ENCODE measurements around the gene RER1.

RER1 gene

GRCh38 chr1:2419416-2419815 lies 27.8 kb downstream of the RER1 start:
- no peak for TF ChIP-seq GATA2 (IDR thresholded peaks at IDR 0.05; ENCODE audit: low read depth, low read length)
- TF ChIP-seq GATA3 (IDR thresholded peaks at IDR 0.05; ENCODE audit: low read depth, low read length): no peak

- TF ChIP-seq GATA2 (IDR thresholded peaks at IDR 0.05; ENCODE audit: low read depth, low read length) (no peak), GATA3 (IDR thresholded peaks at IDR 0.05; ENCODE audit: low read depth, low read length) (no peak)
Measured at GRCh38 chr1:2422523-2422922, 30.9 kb downstream of the RER1 start.

DNA sequence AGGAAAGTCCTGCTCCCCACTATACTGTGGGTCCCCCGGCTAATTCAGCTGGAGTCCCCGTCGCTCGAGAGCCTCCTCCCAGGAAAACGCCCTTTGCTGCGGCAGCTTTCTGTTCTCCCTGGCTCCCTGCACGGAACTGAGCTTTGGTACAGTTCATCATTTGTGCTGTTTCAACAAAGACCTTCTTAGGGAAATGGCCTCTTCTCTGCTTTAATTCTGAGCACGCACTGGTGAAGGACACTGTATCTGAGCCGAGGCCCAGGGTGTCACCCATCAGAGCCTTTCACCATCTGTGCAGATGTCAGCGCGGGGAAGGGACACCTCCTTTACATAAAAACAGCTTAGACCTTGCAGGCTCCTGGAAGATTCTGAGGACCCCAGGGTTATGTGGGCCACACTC lies 34.3 kb downstream of the RER1 start:
- TF ChIP-seq GATA3 (IDR thresholded peaks at IDR 0.05; ENCODE audit: low read depth, low read length) (no peak), GATA2 (IDR thresholded peaks at IDR 0.05; ENCODE audit: low read depth, low read length) (no peak)

DNA sequence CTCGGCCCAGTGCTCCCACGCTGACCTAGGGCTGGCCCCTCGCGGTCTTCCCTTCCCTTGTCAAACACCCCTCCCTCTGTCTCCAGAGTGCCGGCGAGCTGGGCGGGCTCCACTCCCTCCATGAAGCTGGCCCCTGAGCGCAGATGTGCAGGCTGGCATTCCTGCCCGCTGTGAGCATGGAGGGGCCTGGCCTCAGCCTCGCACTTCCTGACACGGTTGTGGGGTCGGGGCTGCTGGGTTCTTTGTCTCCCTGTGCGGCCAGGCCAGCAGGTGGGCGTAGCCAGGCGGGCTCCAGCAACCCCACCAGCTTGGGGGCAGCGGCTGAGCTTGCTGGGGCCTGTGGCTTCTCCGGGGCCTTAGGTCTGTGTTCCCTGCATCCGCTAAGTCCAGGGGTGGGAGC lies 34.9 kb downstream of the RER1 start:
- TF ChIP-seq GATA3 (IDR thresholded peaks at IDR 0.05; ENCODE audit: low read depth, low read length): no peak
- TF ChIP-seq GATA2 (IDR thresholded peaks at IDR 0.05; ENCODE audit: low read depth, low read length): no peak

- no peak for TF ChIP-seq GATA3 (IDR thresholded peaks at IDR 0.05; ENCODE audit: low read depth, low read length)
- TF ChIP-seq GATA2 (IDR thresholded peaks at IDR 0.05; ENCODE audit: low read depth, low read length): no peak
Measured at GRCh38 chr1:2427051-2427450, 35.4 kb downstream of the RER1 start.

- TF ChIP-seq GATA2 (IDR thresholded peaks at IDR 0.05; ENCODE audit: low read depth, low read length) (no peak), GATA3 (IDR thresholded peaks at IDR 0.05; ENCODE audit: low read depth, low read length) (no peak)
Measured at GRCh38 chr1:2427976-2428375, 36.3 kb downstream of the RER1 start.

- TF ChIP-seq GATA3 (IDR thresholded peaks at IDR 0.05; ENCODE audit: low read depth, low read length): no peak
- TF ChIP-seq GATA2 (IDR thresholded peaks at IDR 0.05; ENCODE audit: low read depth, low read length): no peak
Measured at GRCh38 chr1:2428490-2428889, 36.8 kb downstream of the RER1 start.

DNA sequence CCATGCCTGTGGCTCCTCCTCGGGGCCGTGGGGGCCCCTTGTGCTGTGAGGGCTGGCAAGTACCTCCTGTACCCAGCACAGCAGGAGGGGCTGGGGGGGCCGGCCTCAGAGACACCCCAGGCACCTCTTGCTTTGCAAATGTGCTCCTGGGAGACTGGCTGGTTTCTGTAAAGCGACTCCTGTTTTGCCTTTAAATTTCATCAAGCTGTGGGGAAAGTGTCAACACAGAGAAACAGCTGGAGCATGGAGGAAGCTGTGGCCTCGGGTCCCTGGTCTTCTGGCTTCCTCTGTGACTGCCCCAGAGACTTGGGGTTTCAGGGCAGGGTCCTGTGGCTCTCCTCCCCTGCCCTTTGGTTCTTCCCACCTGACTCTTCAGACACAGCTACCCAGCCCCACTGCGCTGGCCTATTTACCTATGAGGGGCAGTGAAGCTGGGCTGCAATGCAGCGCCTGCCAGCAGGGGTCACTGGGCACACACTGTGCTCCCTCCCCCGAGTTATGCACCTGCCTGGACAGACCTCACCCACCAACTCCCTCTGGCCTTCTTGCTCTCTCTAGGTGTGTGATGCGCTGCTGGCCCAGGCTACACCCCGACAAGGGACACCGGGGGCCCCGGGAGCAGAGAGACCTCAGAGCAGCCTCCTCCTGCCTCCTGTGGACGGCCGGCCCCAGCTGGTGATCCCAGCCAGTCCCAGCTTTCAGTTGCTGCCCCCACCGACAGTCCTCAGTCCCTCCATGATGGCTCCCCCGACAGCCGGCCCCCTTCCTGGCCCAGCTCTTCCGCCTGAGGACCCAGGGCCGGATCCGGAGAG lies 38.3 kb downstream of the RER1 start:
- TF ChIP-seq GATA2 (IDR thresholded peaks at IDR 0.05; ENCODE audit: low read depth, low read length) (no peak), GATA3 (IDR thresholded peaks at IDR 0.05; ENCODE audit: low read depth, low read length) (no peak)

GRCh38 chr1:2430592-2430973 lies 38.9 kb downstream of the RER1 start:
- TF ChIP-seq GATA3 (IDR thresholded peaks at IDR 0.05; ENCODE audit: low read depth, low read length): no peak
- TF ChIP-seq GATA2 (IDR thresholded peaks at IDR 0.05; ENCODE audit: low read depth, low read length): no peak

- TF ChIP-seq GATA2 (IDR thresholded peaks at IDR 0.05; ENCODE audit: low read depth, low read length) (no peak), GATA3 (IDR thresholded peaks at IDR 0.05; ENCODE audit: low read depth, low read length) (no peak)
Measured at GRCh38 chr1:2431103-2431502, 39.5 kb downstream of the RER1 start.

DNA sequence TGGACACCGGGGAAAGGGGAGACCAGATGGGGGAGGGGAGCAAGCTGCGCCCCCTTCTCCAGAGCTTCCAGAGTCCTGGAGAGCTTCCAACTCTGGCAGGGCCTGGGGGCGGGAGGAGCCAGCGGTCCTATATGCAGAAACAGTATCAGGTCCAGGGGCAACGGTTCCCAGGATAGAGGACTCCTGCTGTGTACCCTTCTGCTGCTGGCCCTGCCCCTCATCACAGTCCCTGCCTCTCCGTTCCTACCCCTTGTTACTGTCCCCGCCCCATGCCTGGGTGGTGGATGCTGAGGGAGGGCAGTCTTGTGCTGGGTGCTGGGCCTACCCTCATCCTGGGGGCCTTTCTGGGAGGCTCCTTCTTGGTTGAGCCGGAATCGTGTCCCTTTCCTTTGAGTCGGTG lies 39.9 kb downstream of the RER1 start:
- TF ChIP-seq GATA3 (IDR thresholded peaks at IDR 0.05; ENCODE audit: low read depth, low read length): no peak
- TF ChIP-seq GATA2 (IDR thresholded peaks at IDR 0.05; ENCODE audit: low read depth, low read length): no peak

GRCh38 chr1:2432441-2432844 lies 40.8 kb downstream of the RER1 start:
- TF ChIP-seq GATA2 (IDR thresholded peaks at IDR 0.05; ENCODE audit: low read depth, low read length) (no peak), GATA3 (IDR thresholded peaks at IDR 0.05; ENCODE audit: low read depth, low read length) (no peak)

DNA sequence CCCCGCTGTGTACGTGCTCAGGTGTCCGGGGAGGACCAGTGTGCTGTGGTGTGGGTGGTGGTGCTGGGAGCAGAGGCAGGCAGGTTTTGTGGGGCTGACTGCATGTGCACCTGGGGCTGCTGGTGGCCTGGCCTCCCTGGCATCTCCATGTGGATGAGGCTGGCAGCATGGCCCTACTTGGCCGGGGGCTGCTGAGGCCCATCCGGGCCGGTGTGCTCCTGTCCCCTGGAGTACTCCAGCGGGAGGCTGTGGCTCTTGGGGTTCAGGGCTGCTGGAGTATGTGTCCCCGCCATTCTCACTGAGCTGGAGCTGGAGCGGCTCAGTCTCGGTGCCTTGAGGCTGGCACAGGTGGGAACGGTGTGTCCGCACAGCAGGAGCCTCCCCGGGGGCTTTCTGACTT lies 41.6 kb downstream of the RER1 start:
- TF ChIP-seq GATA2 (IDR thresholded peaks at IDR 0.05; ENCODE audit: low read depth, low read length) (no peak), GATA3 (IDR thresholded peaks at IDR 0.05; ENCODE audit: low read depth, low read length) (no peak)

DNA sequence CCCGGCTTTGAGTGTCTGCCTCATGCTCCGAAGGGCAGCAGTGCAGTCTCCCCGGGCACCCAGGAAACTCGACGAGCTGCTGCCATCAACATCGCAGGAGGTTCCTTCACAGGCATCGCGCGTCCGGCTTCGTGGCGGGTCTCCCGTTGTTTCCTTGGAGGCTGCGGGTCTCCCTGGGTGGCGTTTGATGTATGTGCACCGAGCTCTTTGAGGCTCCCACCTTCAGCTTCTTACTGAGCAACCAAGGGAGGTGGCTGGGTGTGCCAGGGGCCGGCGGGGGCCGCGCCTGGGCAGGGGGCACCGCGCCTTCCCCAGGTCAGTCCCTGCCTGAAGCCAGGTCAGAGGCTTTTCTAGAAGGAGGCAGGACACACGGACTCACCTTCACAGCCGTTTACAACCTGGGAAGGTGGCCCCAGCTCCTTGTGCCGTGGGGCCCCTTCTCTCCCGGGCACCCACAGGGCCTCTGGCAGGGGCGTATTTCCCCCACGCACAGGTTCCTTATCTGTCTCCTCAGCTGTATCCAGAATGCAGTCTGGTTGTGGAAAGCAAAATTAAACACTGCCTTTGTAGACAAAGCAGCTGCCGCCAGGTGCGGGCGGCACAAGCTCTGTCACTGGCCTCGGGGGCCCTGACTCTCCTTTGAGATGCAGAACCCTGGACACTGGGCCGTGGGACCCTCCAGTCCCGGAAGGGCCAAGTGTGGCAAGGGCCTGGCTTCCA lies 42.5 kb downstream of the RER1 start:
- no peak for TF ChIP-seq GATA2 (IDR thresholded peaks at IDR 0.05; ENCODE audit: low read depth, low read length)
- no peak for TF ChIP-seq GATA3 (IDR thresholded peaks at IDR 0.05; ENCODE audit: low read depth, low read length)

GRCh38 chr1:2435091-2435490 lies 43.5 kb downstream of the RER1 start:
- TF ChIP-seq GATA2 (IDR thresholded peaks at IDR 0.05; ENCODE audit: low read depth, low read length) (no peak), GATA3 (IDR thresholded peaks at IDR 0.05; ENCODE audit: low read depth, low read length) (no peak)

All from SH-SY5Y (cell line).